Activated CD8-positive, alpha-beta T cell treated with anti-CD3 and anti-CD28 coated beads, Interleukin-2, amount 10 ng/mL, durations not matched to agents 7 days and 5 days (primary cell): ENCODE measurements around the gene SYNGR1. TPM values are rescaled to one million over a fixed set of nuclear protein-coding genes. Genes with fewer than 3 reads are reported as not detected.

ENCODE experiments used
- ATAC-seq: fragments of 150-1000 bp; cut with Tn5 transposase; one replicate; pipeline ENCODE4 v1.10.0; 2021; ENCODE audit warnings: moderate library complexity
- CTCF ChIA-PET: fragments of 350-600 bp; sonication (Branson Sonifier 250); formaldehyde crosslinking; loops from one replicate; lab custom pipeline; 2021; ENCODE audit warnings: antibody characterized with exemption; lab: Charles Lee
- POLR2A ChIA-PET: fragments of 350-600 bp; sonication (Branson Sonifier 250); formaldehyde crosslinking; loops from one replicate; lab custom pipeline; 2021; ENCODE audit warnings: antibody characterized with exemption; lab: Charles Lee
- DNase-seq: peaks from one replicate; pipeline ENCODE4 v3.0.0-alpha.2; 2020
- H3K27ac Mint-ChIP-seq: one replicate; pipeline ENCODE4 v1.8.0; 2021; ENCODE audit warnings: mild to moderate bottlenecking, mixed read lengths
- H3K27me3 Mint-ChIP-seq: one replicate; pipeline ENCODE4 v1.8.0; 2021; ENCODE audit warnings: low read depth, mixed read lengths
- H3K36me3 Mint-ChIP-seq: one replicate; pipeline ENCODE4 v1.8.0; 2021; ENCODE audit warnings: low read depth, mixed read lengths
- H3K4me1 Mint-ChIP-seq: one replicate; pipeline ENCODE4 v1.8.0; 2021; ENCODE audit warnings: low read depth, mixed read lengths
- H3K4me3 Mint-ChIP-seq: one replicate; pipeline ENCODE4 v1.8.0; 2021; ENCODE audit warnings: mild to moderate bottlenecking, mixed read lengths
- H3K9me3 Mint-ChIP-seq: one replicate; pipeline ENCODE4 v1.8.0; 2022; ENCODE audit warnings: mixed read lengths; ENCODE audit not compliant: insufficient read depth
- total RNA-seq, 2 experiments: library from RNA; stranded (reverse); gene quantifications; one replicate each; pipeline ENCODE4 v1.2.3, GENCODE V29; 2021

The SYNGR1 gene, protein sequence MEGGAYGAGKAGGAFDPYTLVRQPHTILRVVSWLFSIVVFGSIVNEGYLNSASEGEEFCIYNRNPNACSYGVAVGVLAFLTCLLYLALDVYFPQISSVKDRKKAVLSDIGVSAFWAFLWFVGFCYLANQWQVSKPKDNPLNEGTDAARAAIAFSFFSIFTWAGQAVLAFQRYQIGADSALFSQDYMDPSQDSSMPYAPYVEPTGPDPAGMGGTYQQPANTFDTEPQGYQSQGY
- total RNA-seq, result under 1 TPM; 0.24 to 0.37 TPM

DNA sequence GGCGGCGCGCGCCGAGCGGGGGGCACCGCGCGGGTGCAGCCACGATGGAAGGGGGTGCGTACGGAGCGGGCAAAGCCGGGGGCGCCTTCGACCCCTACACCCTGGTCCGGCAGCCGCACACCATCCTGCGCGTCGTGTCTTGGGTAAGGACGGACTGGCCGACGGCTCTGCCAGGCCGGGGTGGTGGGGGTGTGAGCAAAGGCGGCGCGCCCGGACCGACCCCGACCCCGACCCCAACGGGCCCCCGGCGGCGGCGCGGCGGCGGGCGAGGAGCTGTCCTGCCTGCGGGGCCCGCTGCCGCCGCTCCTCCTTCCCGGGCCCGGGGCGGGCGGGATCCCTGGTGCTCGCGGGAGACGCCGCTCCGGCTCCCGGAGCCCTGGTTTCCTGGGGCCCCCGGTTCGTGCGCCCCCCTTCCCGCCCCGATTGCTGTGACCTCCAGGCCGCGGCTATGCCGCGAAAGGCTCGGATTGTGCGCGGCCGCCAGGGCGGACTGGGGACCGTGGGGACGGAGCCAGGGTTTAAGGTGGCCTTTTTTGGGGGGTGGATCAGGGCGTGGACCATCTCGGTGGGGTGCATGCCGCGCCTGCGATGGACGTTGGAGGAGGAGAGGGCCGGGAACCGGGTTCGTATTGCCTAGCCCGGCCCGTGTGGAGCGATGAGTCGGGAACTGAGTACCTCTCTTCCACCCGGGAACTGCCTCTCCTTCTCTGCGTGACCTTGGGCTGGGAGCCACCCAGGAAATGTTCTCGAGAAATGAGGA, at the start of gene SYNGR1:
Gene SYNGR1, plus strand, starts transcription at position 25 of the 760 bp plus-strand sequence. Its CDS starts 20 bp downstream, at position 45.
- peak within 1 kb of the TSS; percentile 39 for H3K27ac Mint-ChIP-seq
- DNase-seq (no peak), ATAC-seq (peak; percentile 43)
- H3K4me3 Mint-ChIP-seq, result peak within 1 kb of the TSS; percentile 66
- no peaks in the 10 kb centered on the region for H3K9me3 Mint-ChIP-seq
- peaks cover 12% of the 10 kb centered on the region for H3K4me1 Mint-ChIP-seq
- H3K27me3 Mint-ChIP-seq, result peaks cover 25% of the 10 kb centered on the region
- POLR2A ChIA-PET, result no interaction called here
- H3K36me3 Mint-ChIP-seq, result no peaks in the 10 kb centered on the region
- CTCF ChIA-PET, result interaction anchor here (1.0 to 1.3 kb wide), 4 partner anchors 18 to 179 kb away, joined by 3 to 5 read pairs (median 4); no protein-coding TSS in a partner anchor

DNA sequence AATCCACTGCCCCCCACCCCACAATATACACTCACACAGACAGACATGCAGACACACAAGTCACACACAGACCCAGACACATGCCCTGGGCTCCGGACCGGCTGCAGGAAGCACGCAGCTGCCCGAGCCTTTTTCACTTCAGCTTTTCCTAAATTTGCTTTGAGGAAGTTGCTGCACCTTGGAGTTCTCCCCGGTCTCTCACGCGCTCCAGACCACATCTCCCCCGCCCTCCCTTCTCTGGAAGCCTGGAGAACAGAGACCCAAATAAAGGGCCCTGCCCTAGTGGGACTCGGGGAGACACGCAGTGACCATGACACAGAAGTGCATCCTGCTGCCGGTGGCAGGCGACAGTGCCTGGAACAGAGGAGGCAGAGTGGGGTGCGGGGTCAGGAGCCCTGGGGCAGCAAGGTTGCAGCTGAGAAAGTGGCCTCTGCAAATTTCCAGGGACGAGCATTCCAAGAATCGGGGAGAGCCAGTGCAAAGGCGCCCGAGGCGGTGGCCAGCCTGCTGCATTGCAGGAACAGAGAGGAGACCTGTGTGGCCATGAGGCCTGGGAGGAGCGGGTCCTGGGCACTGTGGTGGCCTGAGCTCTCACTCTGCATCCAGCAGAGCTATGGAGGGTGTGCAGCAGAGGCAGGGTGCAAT, 49.5 kb upstream of the SYNGR1 start:
- H3K36me3 Mint-ChIP-seq, result no peaks in the 10 kb centered on the region
- no peaks in the 10 kb centered on the region for H3K9me3 Mint-ChIP-seq
- ATAC-seq (no peak), DNase-seq (no peak)
- ChIA-PET POLR2A (interaction anchor here (1.3 kb wide), 1 partner anchor 19 kb away, joined by 4 read pairs; the partner anchor contains the start of gene RPL3), CTCF (interaction anchor here (1.2 kb wide), 1 partner anchor 15 kb away, joined by 3 read pairs; no protein-coding TSS in a partner anchor)
- H3K27ac Mint-ChIP-seq, result no peak overlapping the region
- no peak overlapping the region for H3K4me3 Mint-ChIP-seq
- H3K27me3 Mint-ChIP-seq, result peaks cover 19% of the 10 kb centered on the region
- peaks cover 12% of the 10 kb centered on the region for H3K4me1 Mint-ChIP-seq

DNA sequence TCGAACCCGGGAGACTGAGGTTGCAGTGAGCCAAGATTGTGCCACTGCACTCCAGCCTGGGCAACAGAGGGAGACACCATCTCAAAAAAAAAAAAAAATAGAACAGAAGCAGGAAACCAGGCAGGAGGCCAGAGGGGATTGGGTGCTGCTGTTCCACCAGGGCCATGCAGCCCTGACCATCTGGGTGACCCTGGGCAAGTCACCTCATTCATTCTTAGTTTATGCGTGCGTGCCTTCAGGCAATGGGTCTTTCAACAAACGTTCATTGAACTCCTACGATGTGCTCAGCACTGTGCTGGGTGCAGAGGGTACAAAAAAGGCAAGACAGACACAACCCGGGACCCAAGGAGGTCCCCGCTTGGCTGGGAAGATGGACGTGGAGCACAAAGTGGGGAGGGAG, 48.7 kb upstream of the SYNGR1 start:
- Mint-ChIP-seq H3K27me3 (peaks cover 19% of the 10 kb centered on the region), H3K4me1 (peaks cover 12% of the 10 kb centered on the region), H3K27ac (no peak overlapping the region), H3K4me3 (no peak overlapping the region), H3K36me3 (no peaks in the 10 kb centered on the region), H3K9me3 (no peaks in the 10 kb centered on the region)
- POLR2A ChIA-PET, result no interaction called here
- DNase-seq, result no peak
- CTCF ChIA-PET, result no interaction called here
- no peak for ATAC-seq

DNA sequence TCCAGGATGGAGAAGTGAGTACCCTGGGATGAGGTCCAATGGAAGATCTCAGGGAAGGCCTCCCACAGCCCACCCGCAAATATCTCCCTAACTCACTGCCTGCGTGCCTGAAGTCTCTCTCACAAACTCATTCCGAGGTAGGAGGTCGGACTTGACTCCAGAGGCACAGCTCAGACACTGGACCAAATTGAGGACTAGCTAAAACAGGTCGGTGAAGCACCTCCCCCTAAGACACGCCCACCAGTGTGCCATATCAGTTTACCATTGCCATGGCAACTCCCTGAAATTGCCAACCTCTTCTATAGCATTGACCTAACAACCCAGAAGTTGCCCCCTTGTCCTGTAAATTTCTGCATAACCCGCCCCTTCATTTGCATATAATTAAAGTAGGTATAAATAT, 47.9 kb upstream of the SYNGR1 start:
- no peak for ATAC-seq
- peaks cover 12% of the 10 kb centered on the region for H3K4me1 Mint-ChIP-seq
- POLR2A ChIA-PET, result interaction anchor here (1.6 kb wide), 1 partner anchor 17 kb away, joined by 7 read pairs; no protein-coding TSS in a partner anchor
- CTCF ChIA-PET, result interaction anchor here (6.6 kb wide), 1 partner anchor 132 kb away, joined by 105 read pairs; no protein-coding TSS in a partner anchor
- H3K4me3 Mint-ChIP-seq, result no peak overlapping the region
- H3K9me3 Mint-ChIP-seq, result no peaks in the 10 kb centered on the region
- H3K27ac Mint-ChIP-seq, result no peak overlapping the region
- no peak for DNase-seq
- no peaks in the 10 kb centered on the region for H3K36me3 Mint-ChIP-seq
- H3K27me3 Mint-ChIP-seq, result peaks cover 16% of the 10 kb centered on the region

DNA sequence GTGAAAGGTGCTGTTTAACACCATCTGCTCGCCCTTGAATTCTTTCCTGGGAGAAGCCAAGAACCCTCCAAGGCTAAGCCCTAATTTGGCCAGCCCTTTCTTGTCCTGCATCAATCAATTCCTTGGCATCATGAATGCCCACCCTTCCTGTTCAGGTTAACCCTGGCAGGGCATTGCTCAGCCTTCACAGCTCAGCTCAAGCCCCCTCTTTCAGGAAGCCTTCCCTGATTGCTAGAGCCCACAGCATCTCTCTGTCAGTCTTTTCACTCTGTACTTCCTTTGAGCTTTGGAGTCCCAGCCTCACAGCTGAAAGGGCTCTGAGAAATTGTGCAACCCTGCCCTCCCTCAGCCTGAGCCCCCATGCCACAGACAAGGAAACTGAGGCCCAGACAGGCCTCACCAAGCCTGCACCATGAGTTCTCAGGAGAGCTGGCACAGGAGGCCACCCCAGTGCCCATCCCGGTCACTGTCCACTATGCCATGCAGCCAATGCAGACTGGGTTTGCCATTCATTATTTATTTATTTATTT, 47.3 kb upstream of the SYNGR1 start:
- H3K4me3 Mint-ChIP-seq, result no peak overlapping the region
- no peak for ATAC-seq
- no peaks in the 10 kb centered on the region for H3K36me3 Mint-ChIP-seq
- DNase-seq, result no peak
- H3K9me3 Mint-ChIP-seq, result no peaks in the 10 kb centered on the region
- POLR2A ChIA-PET, result interaction anchor here (1.6 kb wide), 1 partner anchor 16 kb away, joined by 7 read pairs; no protein-coding TSS in a partner anchor
- no peak overlapping the region for H3K27ac Mint-ChIP-seq
- CTCF ChIA-PET, result interaction anchor here (6.6 kb wide), 1 partner anchor 133 kb away, joined by 105 read pairs; no protein-coding TSS in a partner anchor
- peaks cover 12% of the 10 kb centered on the region for H3K4me1 Mint-ChIP-seq
- peaks cover 16% of the 10 kb centered on the region for H3K27me3 Mint-ChIP-seq

DNA sequence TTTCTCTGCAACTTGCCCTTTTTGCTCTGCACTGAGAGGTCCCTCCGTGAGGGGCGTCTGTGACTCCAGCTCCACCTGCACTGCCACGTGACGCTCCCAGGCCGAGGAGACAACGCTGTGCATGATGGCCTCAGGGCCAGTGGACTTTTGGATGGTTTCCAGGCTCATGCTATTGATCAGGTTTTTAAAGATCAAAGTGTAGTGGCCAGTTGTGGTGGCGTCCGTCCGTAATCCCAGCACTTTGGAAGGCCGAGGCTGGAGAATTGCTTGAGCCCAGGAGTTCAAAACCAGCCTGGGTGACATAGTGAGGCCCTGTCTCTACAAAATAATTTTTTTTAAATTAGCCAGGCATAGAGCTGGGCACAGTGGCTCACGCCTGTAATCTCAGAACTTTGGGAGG, 46.4 kb upstream of the SYNGR1 start:
- Mint-ChIP-seq H3K4me1 (peaks cover 12% of the 10 kb centered on the region), H3K27me3 (peaks cover 13% of the 10 kb centered on the region), H3K9me3 (no peaks in the 10 kb centered on the region), H3K36me3 (no peaks in the 10 kb centered on the region), H3K4me3 (no peak overlapping the region), H3K27ac (no peak overlapping the region)
- ATAC-seq (no peak), DNase-seq (no peak)
- POLR2A ChIA-PET, result interaction anchor here (0.6 to 1.6 kb wide), 3 partner anchors 9 to 209 kb away, joined by 3 to 7 read pairs (median 3); no protein-coding TSS in a partner anchor
- CTCF ChIA-PET, result interaction anchor here (1.1 to 6.6 kb wide), 3 partner anchors 13 to 136 kb away, joined by 3 to 105 read pairs (median 12); no protein-coding TSS in a partner anchor

DNA sequence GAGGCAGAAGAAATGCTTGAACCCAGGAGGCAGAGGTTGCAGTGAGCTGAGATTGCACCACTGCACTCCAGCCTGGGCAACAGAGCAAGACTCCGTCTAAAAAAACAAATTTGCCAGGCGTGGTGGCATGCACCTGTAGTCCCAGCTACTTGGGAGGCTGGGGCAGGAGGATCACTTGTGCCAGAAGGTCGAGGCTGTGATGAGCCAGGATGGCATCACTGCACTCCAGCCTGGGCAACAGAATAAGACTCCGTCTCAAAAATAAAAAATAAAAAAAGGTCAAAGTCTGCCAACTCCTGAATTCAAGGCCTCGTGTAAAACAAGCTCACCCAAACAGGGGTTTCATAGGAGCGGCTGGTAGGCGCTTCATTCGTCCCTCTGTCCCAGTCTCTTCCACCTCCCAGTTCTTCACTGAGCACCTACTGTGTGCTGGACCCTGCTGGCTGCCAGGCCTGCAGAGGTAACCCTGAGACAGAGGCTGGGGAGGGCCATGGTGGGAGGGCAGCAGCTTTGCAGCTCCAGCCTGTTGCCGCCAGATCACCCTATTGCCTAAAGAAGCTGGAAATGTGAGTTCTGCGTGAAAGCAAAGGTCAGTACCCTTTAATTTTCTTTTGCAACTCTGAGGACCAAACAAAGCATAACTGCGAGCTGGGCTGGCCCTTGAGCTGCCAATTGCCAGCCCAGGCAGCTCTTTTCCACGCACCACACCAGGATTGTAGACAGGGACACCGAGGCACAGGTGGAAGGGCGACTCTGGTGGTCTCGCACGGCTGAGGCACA, 45.7 kb upstream of the SYNGR1 start:
- H3K4me1 Mint-ChIP-seq, result peaks cover 19% of the 10 kb centered on the region
- ChIA-PET CTCF (interaction anchor here (0.9 to 6.6 kb wide), 5 partner anchors 12 to 148 kb away, joined by 3 to 105 read pairs (median 6); partner anchors contain the start of gene RPL3), POLR2A (interaction anchor here (0.6 kb wide), 2 partner anchors 8 to 12 kb away, joined by 3 to 4 read pairs; no protein-coding TSS in a partner anchor)
- H3K27me3 Mint-ChIP-seq, result peaks cover 13% of the 10 kb centered on the region
- no peaks in the 10 kb centered on the region for H3K36me3 Mint-ChIP-seq
- DNase-seq (no peak), ATAC-seq (no peak)
- no peaks in the 10 kb centered on the region for H3K9me3 Mint-ChIP-seq
- H3K27ac Mint-ChIP-seq, result no peak overlapping the region
- no peak overlapping the region for H3K4me3 Mint-ChIP-seq

DNA sequence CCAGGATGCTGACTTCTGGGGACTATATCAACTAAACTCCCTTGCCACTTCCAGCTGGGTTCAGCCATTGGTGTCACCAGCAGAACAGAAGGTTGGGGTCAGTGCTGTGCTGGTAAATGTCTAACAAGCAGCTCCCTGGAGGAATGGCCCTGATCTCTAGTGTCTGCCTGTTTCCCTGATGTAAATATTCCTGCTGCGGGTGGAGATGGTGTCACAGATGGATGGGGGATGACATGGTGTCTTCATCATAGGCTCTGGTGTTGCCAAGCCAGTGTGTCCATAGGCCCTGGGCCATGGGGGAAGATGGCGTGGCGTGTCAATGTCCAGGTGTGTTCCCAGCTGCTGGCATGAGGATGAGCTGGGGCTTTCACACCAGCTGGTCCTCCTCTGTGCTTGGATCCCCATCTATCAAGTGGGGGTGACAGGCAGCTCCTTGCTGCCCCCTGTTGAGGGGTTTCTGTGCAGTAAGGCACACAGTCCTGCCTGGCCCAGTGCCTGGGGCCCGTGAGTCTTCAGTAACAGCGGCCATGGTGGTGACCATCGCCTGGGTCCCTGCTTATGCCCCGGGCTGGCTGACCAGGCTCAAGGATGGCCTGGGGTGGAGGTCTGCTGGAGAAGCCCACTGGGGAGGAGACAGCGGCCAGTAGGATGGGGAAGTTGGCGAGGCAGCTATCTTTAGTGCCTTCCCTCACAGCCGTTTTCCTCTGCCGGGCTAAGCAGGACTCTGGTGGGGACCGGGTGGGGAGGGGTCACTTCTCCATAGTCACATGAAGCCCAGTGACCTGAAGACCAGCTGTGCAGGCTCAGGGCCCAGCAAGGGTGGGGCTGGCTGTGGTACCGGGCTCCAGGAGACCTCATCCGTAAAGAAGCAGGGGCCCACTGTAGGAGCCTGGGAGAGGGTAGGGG, 43.1 kb upstream of the SYNGR1 start:
- H3K27ac Mint-ChIP-seq, result no peak overlapping the region
- DNase-seq (peak; percentile 73), ATAC-seq (peak; percentile 30)
- POLR2A ChIA-PET, result interaction anchor here (0.7 to 1.6 kb wide), 5 partner anchors 9 to 134 kb away, joined by 3 to 4 read pairs (median 3); partner anchors contain the start of gene RPL3
- H3K36me3 Mint-ChIP-seq, result peaks cover 6% of the 10 kb centered on the region
- H3K4me1 Mint-ChIP-seq, result peaks cover 16% of the 10 kb centered on the region
- no peaks in the 10 kb centered on the region for H3K9me3 Mint-ChIP-seq
- H3K4me3 Mint-ChIP-seq, result no peak overlapping the region
- CTCF ChIA-PET, result interaction anchor here (0.5 to 6.6 kb wide), 16 partner anchors 9 to 436 kb away, joined by 3 to 105 read pairs (median 5); no protein-coding TSS in a partner anchor
- H3K27me3 Mint-ChIP-seq, result no peaks in the 10 kb centered on the region

DNA sequence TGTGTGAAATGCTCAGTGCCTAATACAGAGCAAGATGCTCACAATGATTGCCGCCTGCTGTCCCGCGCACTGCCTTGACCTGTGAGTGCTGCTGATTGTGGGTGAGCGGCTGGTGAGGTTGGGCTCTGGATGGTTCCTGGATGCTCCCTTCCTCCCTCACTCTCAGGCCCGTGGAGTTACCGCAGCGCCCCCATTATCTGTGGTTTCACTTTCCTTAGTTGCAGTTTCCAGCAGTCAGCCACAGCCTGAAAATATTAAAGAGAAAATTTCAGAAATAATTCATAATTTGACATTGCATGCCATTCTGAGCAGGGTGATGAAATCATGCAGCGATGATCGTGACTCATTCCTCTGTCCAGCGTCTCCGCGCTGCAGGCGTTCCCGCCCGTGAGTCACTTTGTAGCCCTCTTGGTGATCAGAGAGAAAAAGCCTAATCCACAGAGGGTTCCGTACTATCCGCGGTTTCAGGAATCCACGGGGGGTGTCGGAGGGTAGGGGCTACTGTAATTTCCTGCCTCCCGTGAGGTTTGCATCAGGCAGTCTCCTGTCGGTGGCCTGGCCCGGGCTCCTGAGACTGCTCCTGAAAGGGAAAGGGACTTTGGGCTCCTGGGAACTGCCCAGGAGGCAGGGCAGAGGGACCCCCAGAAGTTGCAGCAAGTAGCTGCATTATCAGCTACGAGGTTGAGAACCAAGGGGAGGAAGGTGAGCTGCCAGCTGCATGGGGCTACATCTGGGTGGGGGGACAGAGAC, 41.0 kb upstream of the SYNGR1 start:
- Mint-ChIP-seq H3K27ac (no peak overlapping the region), H3K9me3 (no peaks in the 10 kb centered on the region), H3K27me3 (no peaks in the 10 kb centered on the region), H3K4me1 (peaks cover 23% of the 10 kb centered on the region), H3K36me3 (peaks cover 24% of the 10 kb centered on the region), H3K4me3 (no peak overlapping the region)
- ChIA-PET POLR2A (interaction anchor here (0.6 to 1.1 kb wide), 2 partner anchors 9 to 1068 kb away, joined by 3 read pairs; no protein-coding TSS in a partner anchor), CTCF (interaction anchor here (1.0 to 4.6 kb wide), 5 partner anchors 11 to 304 kb away, joined by 3 to 129 read pairs (median 3); partner anchors contain the start of gene RPL3)
- ATAC-seq (no peak), DNase-seq (no peak)
